GM21526 (cell line): ENCODE measurements around the gene CT45A8.
"Not testable (repeated sequence)": the region's sequence is repeated elsewhere in the genome, so short reads cannot be mapped to it uniquely, and the experiment has no call there.

ENCODE experiments used
- ATAC-seq: cut with Tn5 transposase; IDR thresholded peaks from one replicate; pipeline ENCODE4 v1.9.1; 2021; ENCODE audit warnings: moderate library complexity; ENCODE audit not compliant: unreplicated experiment, low FRiP score

CT45A8 gene, protein sequence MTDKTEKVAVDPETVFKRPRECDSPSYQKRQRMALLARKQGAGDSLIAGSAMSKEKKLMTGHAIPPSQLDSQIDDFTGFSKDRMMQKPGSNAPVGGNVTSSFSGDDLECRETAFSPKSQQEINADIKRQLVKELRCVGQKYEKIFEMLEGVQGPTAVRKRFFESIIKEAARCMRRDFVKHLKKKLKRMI

DNA sequence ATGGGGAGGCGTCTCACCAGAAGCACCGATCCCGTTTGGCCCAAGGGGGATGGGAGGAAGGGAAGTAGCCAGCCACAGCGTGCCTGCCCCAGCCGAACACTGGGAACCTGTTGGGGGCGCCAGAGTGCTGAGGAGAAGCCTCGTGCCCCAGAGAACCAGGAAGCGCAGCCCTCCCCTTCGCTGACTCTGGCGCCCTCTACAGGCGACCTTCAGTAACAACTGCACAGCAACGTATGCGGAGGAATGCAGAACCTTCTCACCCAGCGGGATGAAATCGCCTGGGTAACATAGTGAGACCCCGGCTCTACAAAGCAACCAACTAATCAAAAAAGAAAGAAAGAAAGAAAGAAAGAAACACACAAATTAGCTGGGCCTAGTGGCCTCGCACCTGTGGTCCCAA, at the start of gene CT45A8:
CT45A8 (minus strand) TSS at position 101 of the 400 bp plus-strand sequence. CDS start 3,755 bp downstream, outside the sequence.
- ATAC-seq: not testable (repeated sequence)

DNA sequence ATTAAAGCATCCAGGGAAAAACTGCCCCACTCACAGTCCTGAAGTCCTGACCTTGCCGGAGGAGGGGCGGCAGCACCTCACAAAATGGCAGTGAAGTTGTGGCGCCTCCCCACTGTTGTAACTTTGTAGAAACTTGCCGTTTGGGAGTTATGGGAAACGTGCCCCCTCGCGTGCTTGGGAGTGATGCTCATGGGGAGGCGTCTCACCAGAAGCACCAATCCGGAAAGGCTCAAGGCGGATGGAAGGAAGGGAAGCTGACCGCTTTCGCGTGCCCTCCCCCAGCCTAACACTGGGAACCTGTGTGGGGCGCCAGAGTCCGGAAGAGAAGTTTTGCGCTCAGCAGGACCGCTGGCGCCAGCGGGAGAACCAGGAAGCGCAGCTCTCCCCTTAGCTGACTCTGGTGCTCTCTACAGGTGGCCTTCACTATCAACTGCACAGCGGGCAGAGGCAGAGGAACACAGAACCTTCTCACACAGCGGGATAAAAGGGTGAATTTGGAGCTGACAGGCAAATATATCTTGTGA, 39.0 kb upstream of the CT45A8 start, which contains the start of the genes CT45A10 and SAGE1:
CT45A10 (minus strand) TSS at position 151 of the 524 bp plus-strand sequence. CDS start 8,100 bp downstream, outside the sequence.
SAGE1 (plus strand) TSS at position 423 of the 524 bp plus-strand sequence. CDS start 2,527 bp downstream, outside the sequence.
- no peak for ATAC-seq

DNA sequence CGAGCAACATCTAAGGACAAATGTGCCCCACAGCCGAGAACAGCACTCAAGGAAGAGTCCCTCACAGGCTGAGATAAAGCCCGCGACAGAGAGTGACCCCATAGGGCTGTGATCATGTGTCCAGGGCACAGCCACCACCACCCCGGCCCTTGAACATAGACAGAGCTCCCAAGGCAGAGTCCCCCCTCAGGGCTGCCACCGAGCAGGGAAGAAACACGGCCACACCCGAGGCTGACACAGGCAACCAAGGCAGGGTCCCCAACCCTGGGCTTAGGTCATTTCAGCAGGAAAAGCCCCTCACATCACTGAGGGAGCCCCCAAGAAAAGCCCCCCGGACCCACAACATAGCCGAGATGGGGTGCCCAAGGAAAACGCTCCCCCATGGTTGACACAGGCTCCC, 38.4 kb upstream of the CT45A8 start:
- ATAC-seq: no peak

DNA sequence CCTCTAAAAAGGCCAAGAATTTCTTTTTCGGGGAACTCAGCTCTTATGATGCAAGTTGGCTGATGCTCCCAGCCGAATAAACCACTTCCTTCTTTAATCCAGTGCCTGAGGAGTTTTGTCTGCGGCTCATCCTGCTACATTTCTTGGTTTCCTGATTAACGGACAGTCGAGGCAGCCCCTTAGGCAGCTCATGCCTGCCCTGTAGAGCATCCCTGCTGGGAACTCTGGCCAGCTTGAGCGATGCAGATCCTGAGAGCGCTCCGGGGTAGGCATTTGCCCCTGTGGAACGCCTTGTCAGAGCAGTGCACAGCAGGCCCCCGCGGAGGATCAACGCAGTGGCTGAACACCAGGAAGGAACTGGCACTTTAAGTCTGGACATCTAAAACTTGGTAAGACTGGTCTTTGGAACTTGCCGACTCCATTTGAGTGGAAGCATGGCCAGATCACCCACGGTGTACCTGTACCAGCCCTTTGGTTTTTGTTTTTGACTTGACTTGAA, 35.8 kb upstream of the CT45A8 start:
- ATAC-seq: no peak

DNA sequence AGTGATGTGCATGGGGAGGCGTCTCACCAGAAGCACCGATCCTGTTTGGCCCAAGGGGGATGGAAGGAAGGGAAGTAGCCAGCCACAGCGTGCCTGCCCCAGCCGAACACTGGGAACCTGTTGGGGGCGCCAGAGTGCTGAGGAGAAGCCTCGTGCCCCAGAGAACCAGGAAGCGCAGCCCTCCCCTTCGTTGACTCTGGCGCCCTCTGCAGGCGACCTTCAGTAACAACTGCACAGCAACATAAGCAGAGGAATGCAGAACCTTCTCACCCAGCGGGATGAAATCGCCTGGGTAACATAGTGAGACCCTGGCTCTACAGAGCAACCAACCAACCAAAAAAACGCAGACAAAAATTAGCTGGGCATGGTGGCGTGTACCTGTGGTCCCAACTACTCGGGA, 34.6 kb upstream of the CT45A8 start:
- not testable (repeated sequence) for ATAC-seq

DNA sequence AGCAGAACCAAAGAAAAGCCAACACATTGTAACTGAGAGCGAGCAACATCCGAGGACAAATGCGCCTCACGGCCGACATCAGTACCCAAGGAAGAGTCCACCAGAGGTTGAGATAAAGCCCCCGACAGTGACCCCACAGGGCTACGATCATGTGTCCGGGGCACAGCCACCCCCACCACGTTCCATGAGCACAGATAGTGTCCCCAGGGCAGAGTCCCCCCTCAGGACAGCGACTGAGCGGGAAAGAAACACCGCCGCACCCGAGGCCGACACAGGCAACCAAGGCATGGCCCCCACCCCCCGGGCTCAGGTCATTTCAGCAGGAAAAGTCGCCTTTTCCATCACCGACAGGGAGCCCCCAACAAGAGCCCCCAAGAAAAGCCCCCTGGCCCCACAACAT, 33.9 kb upstream of the CT45A8 start:
- ATAC-seq: not testable (repeated sequence)

DNA sequence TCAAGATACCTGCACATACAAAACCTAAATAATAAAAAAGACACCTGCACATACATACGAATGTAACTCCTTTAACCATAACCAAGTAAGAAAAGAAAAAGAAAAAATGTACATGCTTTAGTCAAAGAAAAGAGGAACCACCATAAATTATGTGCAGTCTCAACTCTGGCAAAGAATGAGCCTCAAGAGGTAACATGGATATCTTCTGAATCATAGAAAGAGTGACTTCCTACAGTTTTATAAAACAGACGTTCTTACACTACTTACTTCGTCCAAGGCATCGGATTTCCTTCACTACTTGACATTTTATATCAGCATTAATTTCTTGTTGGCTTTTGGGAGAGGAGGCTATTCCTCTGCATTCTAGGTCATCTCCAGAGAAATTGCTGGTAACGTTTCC, 28.4 kb upstream of the CT45A8 start:
- not testable (repeated sequence) for ATAC-seq

DNA sequence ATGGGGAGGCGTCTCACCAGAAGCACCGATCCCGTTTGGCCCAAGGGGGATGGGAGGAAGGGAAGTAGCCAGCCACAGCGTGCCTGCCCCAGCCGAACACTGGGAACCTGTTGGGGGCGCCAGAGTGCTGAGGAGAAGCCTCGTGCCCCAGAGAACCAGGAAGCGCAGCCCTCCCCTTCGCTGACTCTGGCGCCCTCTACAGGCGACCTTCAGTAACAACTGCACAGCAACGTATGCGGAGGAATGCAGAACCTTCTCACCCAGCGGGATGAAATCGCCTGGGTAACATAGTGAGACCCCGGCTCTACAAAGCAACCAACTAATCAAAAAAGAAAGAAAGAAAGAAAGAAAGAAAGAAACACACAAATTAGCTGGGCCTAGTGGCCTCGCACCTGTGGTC, 17.4 kb upstream of the CT45A8 start, which contains the start of gene CT45A9:
CT45A9 (minus strand) TSS at position 101 of the 400 bp plus-strand sequence. CDS start 3,751 bp downstream, outside the sequence.
- ATAC-seq: not testable (repeated sequence)

DNA sequence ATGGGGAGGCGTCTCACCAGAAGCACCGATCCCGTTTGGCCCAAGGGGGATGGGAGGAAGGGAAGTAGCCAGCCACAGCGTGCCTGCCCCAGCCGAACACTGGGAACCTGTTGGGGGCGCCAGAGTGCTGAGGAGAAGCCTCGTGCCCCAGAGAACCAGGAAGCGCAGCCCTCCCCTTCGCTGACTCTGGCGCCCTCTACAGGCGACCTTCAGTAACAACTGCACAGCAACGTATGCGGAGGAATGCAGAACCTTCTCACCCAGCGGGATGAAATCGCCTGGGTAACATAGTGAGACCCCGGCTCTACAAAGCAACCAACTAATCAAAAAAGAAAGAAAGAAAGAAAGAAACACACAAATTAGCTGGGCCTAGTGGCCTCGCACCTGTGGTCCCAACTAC, 17.2 kb downstream of the CT45A8 start, which contains the start of gene CT45A7:
CT45A7 (minus strand) TSS at position 101 of the 400 bp plus-strand sequence. CDS start 3,747 bp downstream, outside the sequence.
- ATAC-seq: not testable (repeated sequence)

DNA sequence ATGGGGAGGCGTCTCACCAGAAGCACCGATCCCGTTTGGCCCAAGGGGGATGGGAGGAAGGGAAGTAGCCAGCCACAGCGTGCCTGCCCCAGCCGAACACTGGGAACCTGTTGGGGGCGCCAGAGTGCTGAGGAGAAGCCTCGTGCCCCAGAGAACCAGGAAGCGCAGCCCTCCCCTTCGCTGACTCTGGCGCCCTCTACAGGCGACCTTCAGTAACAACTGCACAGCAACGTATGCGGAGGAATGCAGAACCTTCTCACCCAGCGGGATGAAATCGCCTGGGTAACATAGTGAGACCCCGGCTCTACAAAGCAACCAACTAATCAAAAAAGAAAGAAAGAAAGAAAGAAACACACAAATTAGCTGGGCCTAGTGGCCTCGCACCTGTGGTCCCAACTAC, 34.4 kb downstream of the CT45A8 start, which contains the start of gene CT45A2:
CT45A2 (minus strand) TSS at position 101 of the 400 bp plus-strand sequence. CDS start 3,747 bp downstream, outside the sequence.
- not testable (repeated sequence) for ATAC-seq

DNA sequence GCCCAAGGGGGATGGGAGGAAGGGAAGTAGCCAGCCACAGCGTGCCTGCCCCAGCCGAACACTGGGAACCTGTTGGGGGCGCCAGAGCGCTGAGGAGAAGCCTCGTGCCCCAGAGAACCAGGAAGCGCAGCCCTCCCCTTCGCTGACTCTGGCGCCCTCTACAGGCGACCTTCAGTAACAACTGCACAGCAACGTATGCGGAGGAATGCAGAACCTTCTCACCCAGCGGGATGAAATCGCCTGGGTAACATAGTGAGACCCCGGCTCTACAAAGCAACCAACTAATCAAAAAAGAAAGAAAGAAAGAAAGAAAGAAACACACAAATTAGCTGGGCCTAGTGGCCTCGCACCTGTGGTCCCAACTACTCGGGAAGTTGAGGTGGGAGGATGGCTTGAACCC, 51.7 kb downstream of the CT45A8 start, which contains the start of gene CT45A6:
CT45A6 (minus strand) TSS at position 101 of the 400 bp plus-strand sequence. CDS start 3,794 bp downstream, outside the sequence.
- ATAC-seq: not testable (repeated sequence)
